B cell (primary cell): ENCODE measurements around the gene GNG7. TPM values are rescaled to one million over a fixed set of nuclear protein-coding genes. Genes with fewer than 3 reads are reported as not detected.
A peak's percentile ranks its signal among the peaks of the same experiment; 100 is the strongest.

Source experiments
- ATAC-seq: fragments of 200-7000 bp; cut with Tn5 transposase; one replicate; pipeline ENCODE4 v1.10.0; 2021; ENCODE audit warnings: low read depth, mild to moderate bottlenecking, moderate number of reproducible peaks, moderate library complexity
- CTCF ChIA-PET: fragments of 350-600 bp; sonication (Branson Sonifier 250); formaldehyde crosslinking; loops from one replicate; lab custom pipeline; 2021; ENCODE audit warnings: antibody characterized with exemption, inconsistent platforms; lab: Charles Lee
- POLR2A ChIA-PET: fragments of 350-600 bp; sonication (Branson Sonifier 250); formaldehyde crosslinking; loops from one replicate; lab custom pipeline; 2021; ENCODE audit warnings: antibody characterized with exemption; lab: Charles Lee
- DNase-seq: peaks from one replicate; pipeline ENCODE4 v3.0.0; 2013
- H2AFZ ChIP-seq: 2 replicates; pipeline ENCODE4 v1.6.1; 2012; ENCODE audit warnings: mild to moderate bottlenecking, low read depth, low read length; ENCODE audit not compliant: insufficient read depth, poor library complexity, severe bottlenecking
- H3K27ac ChIP-seq, 2 donors: 1 replicate in 1 of 2; 2 replicates in 1 of 2; pipeline ENCODE4 v1.5.1; 2012 to 2013; ENCODE audit warnings: low read length in 2 of 2, mild to moderate bottlenecking in 2 of 2, moderate library complexity in 1 of 2
- H3K27me3 ChIP-seq, 4 experiments: fragments of 200-600 bp in 1 of 4; sonication (generic) in 1 of 4; replicated peaks in 1 of 4; 1 replicate in 2 of 4; 2 replicates in 2 of 4; pipeline versions ENCODE4 v1.6.1 to v1.7.0; 2013 to 2016; ENCODE audit warnings: low read length in 3 of 4, mild to moderate bottlenecking in 2 of 4, mixed read lengths in 1 of 4, moderate library complexity in 1 of 4; ENCODE audit not compliant: insufficient read depth in 4 of 4, control insufficient read depth in 3 of 4; ENCODE audit errors: control extremely low read depth in 1 of 4
- H3K36me3 ChIP-seq, 2 experiments: replicated peaks in 1 of 2; 1 replicate in 1 of 2; 2 replicates in 1 of 2; pipeline versions ENCODE4 v1.6.1 to v1.7.1; 2013; ENCODE audit warnings: low read length in 1 of 2; ENCODE audit not compliant: insufficient read depth in 2 of 2, control insufficient read depth in 1 of 2; ENCODE audit errors: control extremely low read depth in 1 of 2, extremely low read depth in 1 of 2
- H3K4me1 ChIP-seq, 2 donors: fragments of 200-600 bp in 1 of 2; sonication (generic) in 1 of 2; 1 replicate in 1 of 2; 2 replicates in 1 of 2; pipeline versions ENCODE4 v1.5.1 to v1.6.1; 2013 to 2017; ENCODE audit warnings: low read length in 2 of 2; ENCODE audit not compliant: control insufficient read depth in 2 of 2, insufficient read depth in 2 of 2
- H3K4me2 ChIP-seq: replicated peaks from 2 replicates; pipeline ENCODE3; 2012; ENCODE audit warnings: mild to moderate bottlenecking, low read depth, low read length; ENCODE audit not compliant: poor library complexity, severe bottlenecking
- H3K4me3 ChIP-seq, 5 experiments: fragments of 200-600 bp in 1 of 5; sonication (generic) in 1 of 5; 1 replicate in 3 of 5; 2 replicates in 2 of 5; pipeline versions ENCODE4 v1.5.1 to v1.7.0; 2011 to 2016; ENCODE audit warnings: low read length in 4 of 5, mild to moderate bottlenecking in 4 of 5, low read depth in 2 of 5, control low read depth in 1 of 5, moderate library complexity in 1 of 5; ENCODE audit not compliant: insufficient read depth in 1 of 5; ENCODE audit errors: control extremely low read depth in 1 of 5, extremely low read depth in 1 of 5
- H3K79me2 ChIP-seq: fragments of 200-600 bp; sonication (generic); one replicate; pipeline ENCODE4 v1.6.0; 2016; ENCODE audit warnings: low read length; ENCODE audit not compliant: control insufficient read depth, insufficient read depth
- H3K9ac ChIP-seq: fragments of 200-600 bp; sonication (generic); 2 replicates; pipeline ENCODE4 v1.6.1; 2017; ENCODE audit warnings: mild to moderate bottlenecking, low read length, moderate library complexity
- H3K9me3 ChIP-seq, 3 donors: one replicate each; pipeline versions ENCODE4 v1.6.1 to v1.7.1; 2013; ENCODE audit warnings: low read length in 2 of 3; ENCODE audit not compliant: control insufficient read depth in 2 of 3, insufficient read depth in 1 of 3; ENCODE audit errors: control extremely low read depth in 1 of 3
- H4K20me1 ChIP-seq: 2 replicates; pipeline ENCODE4 v1.6.0; 2012; ENCODE audit warnings: mild to moderate bottlenecking, low read length; ENCODE audit not compliant: insufficient read depth, control insufficient read depth, poor library complexity, severe bottlenecking
- H3K27ac Mint-ChIP-seq: one replicate; pipeline ENCODE4 v1.8.0; 2021; ENCODE audit warnings: mixed read lengths
- H3K27me3 Mint-ChIP-seq: one replicate; pipeline ENCODE4 v1.8.0; 2021; ENCODE audit warnings: mixed read lengths
- H3K4me1 Mint-ChIP-seq: one replicate; pipeline ENCODE4 v1.8.0; 2021; ENCODE audit warnings: mixed read lengths
- H3K4me3 Mint-ChIP-seq: one replicate; pipeline ENCODE4 v1.8.0; 2021; ENCODE audit warnings: mixed read lengths
- H3K9me3 Mint-ChIP-seq: one replicate; pipeline ENCODE4 v1.8.0; 2022; ENCODE audit warnings: mixed read lengths; ENCODE audit not compliant: insufficient read depth
- CTCF ChIP-seq: fragments of 200-600 bp; IDR thresholded peaks from one replicate; pipeline ENCODE4 v1.8.0; 2022; ENCODE audit warnings: antibody characterized with exemption, mild to moderate bottlenecking
- EZH2 ChIP-seq: IDR thresholded peaks from 2 replicates; pipeline ENCODE4 v1.6.1; 2012; ENCODE audit warnings: borderline replicate concordance, low read depth, mild to moderate bottlenecking, moderate library complexity, low read length; ENCODE audit not compliant: insufficient read depth, poor library complexity, severe bottlenecking
- WGBS: methylation state at CpG from one replicate; pipeline ENCODE4 v1.1.5; 2013; ENCODE audit warnings: missing lambda C conversion rate; ENCODE audit not compliant: insufficient coverage; 5-methylcytosine and 5-hydroxymethylcytosine counted together
- intact Hi-C: fragments of 100-400 bp; cut with micrococcal nuclease; formaldehyde crosslinking; loops from one replicate; pipeline ENCODE4 v1.10.0; 2022
- polyA plus RNA-seq: library from polyadenylated mRNA; depleted of rRNA; stranded (reverse); fragments of >200 nt; gene quantifications from 2 replicates; pipeline ENCODE4 v1.2.3, GENCODE V29; 2012
- total RNA-seq, 2 donors: library from RNA; stranded (reverse); fragments of 120-200 nt in 1 of 2; gene quantifications; 1 replicate in 1 of 2; 2 replicates in 1 of 2; pipeline versions ENCODE4 v1.2.3 to v1.2.4, GENCODE V29; 2013 to 2022

GNG7 gene
- total and polyA plus RNA-seq, 2 donors (not counting 1 experiment from before 2014, with no cell fraction given) = 76.3 to 153 TPM

GRCh38 chr19:2639999-2640398 is 62.5 kb downstream of the GNG7 start:
- Mint-ChIP-seq H3K4me3 (no peak overlapping the region), H3K27me3 (no peaks in the 10 kb centered on the region), H3K9me3 (no peaks in the 10 kb centered on the region), H3K4me1 (peaks cover 72% of the 10 kb centered on the region), H3K27ac (no peak overlapping the region)
- Histone ChIP-seq H2AFZ (no peak overlapping the region), H3K4me3 (no peak overlapping the region), H3K36me3 (peaks cover 3 to 39% of the 10 kb centered on the region in 2 experiments), H4K20me1 (peaks cover 94% of the 10 kb centered on the region), H3K4me2 (no peak overlapping the region), H3K9me3 (peaks cover 0 to 9% (median 0%) of the 10 kb centered on the region in 3 donors), H3K9ac (no peak overlapping the region), H3K27ac (peak overlapping the region in 1 of 2 donors; percentile 9), H3K79me2 (peaks cover 91% of the 10 kb centered on the region), H3K27me3 (no peaks in the 10 kb centered on the region), H3K4me1 (peaks cover 36 to 49% of the 10 kb centered on the region in 2 donors)
- POLR2A ChIA-PET = interaction anchor here (0.5 to 0.7 kb wide), 2 partner anchors 17 to 260 kb away, joined by 3 read pairs; no protein-coding TSS in a partner anchor
- intact Hi-C loops = no loop called here
- TF ChIP-seq CTCF (no peak), EZH2 (no peak)
- CTCF ChIA-PET = interaction anchor here (1.1 to 25.1 kb wide), 3 partner anchors 24 to 163 kb away, joined by 3 to 593 read pairs (median 3); no protein-coding TSS in a partner anchor
- WGBS = 100% methylated on average over 2 of the region's 2 CpGs
- DNase-seq (no peak), ATAC-seq (no peak)

- H3K4me1 ChIP-seq = peaks cover 44 to 62% of the 10 kb centered on the region in 2 donors
- H3K27me3 ChIP-seq = no peaks in the 10 kb centered on the region
- ATAC-seq (no peak), DNase-seq (no peak)
- H3K9me3 Mint-ChIP-seq = no peaks in the 10 kb centered on the region
- ChIA-PET CTCF (interaction anchor here (0.7 to 25.1 kb wide), 7 partner anchors 10 to 166 kb away, joined by 3 to 593 read pairs (median 36); partner anchors contain the start of gene GADD45B), POLR2A (interaction anchor here (1.7 kb wide), 1 partner anchor 25 kb away, joined by 5 read pairs; no protein-coding TSS in a partner anchor)
- peaks cover 92% of the 10 kb centered on the region for H3K79me2 ChIP-seq
- no peak overlapping the region for H3K4me3 ChIP-seq
- no peaks in the 10 kb centered on the region for H3K27me3 Mint-ChIP-seq
- no peak overlapping the region for H2AFZ ChIP-seq
- intact Hi-C loops = no loop called here
- H3K27ac ChIP-seq = no peak overlapping the region
- H3K9me3 ChIP-seq = peaks cover 0 to 9% (median 0%) of the 10 kb centered on the region in 3 donors
- no peak overlapping the region for H3K27ac Mint-ChIP-seq
- peaks cover 79% of the 10 kb centered on the region for H3K4me1 Mint-ChIP-seq
- H3K4me3 Mint-ChIP-seq = no peak overlapping the region
- peaks cover 91% of the 10 kb centered on the region for H4K20me1 ChIP-seq
- H3K4me2 ChIP-seq = no peak overlapping the region
- H3K9ac ChIP-seq = no peak overlapping the region
- peaks cover 0 to 27% of the 10 kb centered on the region in 2 experiments for H3K36me3 ChIP-seq
- WGBS = no CpG with 5 or more reads among the region's 3 CpGs
- TF ChIP-seq CTCF (no peak), EZH2 (no peak)
Observed at GRCh38 chr19:2638417-2638940, 64.0 kb downstream of the GNG7 start.
